ENCODE measurements around the gene PKNOX2. TPM values are rescaled to one million over a fixed set of nuclear protein-coding genes. Genes with fewer than 3 reads are reported as not detected.

Gene PKNOX2
- total and polyA plus RNA-seq, 7 donors: 0.23 to 4.7 (median 1.4) TPM

DNA sequence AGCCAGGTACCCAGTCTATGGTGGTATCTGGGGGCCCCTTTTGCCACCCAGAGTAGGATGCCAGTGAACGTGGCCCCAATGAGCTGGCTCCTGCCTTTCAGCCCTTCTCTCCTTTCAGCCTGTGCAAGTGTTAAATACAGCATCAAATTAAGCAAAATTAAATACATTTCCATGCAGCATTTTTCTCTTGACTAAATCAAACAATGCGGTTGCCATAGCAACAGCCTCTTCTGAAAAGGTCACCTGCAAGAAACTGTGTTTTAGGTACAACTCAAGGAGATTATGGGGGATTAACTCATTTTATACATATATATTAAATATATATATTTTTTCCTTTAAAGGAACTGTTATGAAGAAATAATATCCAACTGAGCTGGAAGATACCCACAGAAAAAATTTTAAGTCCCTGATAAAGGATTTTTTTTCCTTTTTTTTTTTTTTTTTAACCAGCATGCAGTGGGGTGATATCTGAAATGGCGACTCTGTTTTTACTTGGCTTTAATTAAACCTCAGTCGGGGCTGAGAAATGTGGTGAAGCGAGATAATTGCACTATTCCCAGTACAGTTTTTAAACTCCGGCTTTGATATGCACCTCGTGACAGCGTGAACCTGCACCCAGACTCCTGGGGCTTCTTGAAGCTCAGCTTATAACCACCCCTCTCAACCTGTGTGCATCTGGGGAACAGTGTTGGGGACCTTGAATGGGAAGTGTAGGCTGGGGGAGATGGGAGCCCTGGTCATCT, 115.3 kb downstream of the PKNOX2 start:
- H3K9me3 ChIP-seq: no peaks in the 10 kb centered on the region
- no peak overlapping the region for H3K27ac ChIP-seq
- intact Hi-C loops (cut with DNase I): no loop called here
- H3K4me3 ChIP-seq: no peak overlapping the region
- H3K4me1 ChIP-seq: no peaks in the 10 kb centered on the region
- 86 to 91% methylated on average over 8 of the region's 8 CpGs for WGBS, 2 donors
- TF ChIP-seq, protein P1, sequence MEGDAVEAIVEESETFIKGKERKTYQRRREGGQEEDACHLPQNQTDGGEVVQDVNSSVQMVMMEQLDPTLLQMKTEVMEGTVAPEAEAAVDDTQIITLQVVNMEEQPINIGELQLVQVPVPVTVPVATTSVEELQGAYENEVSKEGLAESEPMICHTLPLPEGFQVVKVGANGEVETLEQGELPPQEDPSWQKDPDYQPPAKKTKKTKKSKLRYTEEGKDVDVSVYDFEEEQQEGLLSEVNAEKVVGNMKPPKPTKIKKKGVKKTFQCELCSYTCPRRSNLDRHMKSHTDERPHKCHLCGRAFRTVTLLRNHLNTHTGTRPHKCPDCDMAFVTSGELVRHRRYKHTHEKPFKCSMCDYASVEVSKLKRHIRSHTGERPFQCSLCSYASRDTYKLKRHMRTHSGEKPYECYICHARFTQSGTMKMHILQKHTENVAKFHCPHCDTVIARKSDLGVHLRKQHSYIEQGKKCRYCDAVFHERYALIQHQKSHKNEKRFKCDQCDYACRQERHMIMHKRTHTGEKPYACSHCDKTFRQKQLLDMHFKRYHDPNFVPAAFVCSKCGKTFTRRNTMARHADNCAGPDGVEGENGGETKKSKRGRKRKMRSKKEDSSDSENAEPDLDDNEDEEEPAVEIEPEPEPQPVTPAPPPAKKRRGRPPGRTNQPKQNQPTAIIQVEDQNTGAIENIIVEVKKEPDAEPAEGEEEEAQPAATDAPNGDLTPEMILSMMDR (IDR thresholded peaks at IDR 0.05): no peak
- TF ChIP-seq EP300 (IDR thresholded peaks at IDR 0.05) (no peak), POLR2AphosphoS5 (IDR thresholded peaks at IDR 0.05) (no peak), POLR2A (IDR thresholded peaks at IDR 0.05) (no peak)
- no peak for DNase-seq
- no peaks in the 10 kb centered on the region for H3K27me3 ChIP-seq
- no peaks in the 10 kb centered on the region for H3K36me3 ChIP-seq

DNA sequence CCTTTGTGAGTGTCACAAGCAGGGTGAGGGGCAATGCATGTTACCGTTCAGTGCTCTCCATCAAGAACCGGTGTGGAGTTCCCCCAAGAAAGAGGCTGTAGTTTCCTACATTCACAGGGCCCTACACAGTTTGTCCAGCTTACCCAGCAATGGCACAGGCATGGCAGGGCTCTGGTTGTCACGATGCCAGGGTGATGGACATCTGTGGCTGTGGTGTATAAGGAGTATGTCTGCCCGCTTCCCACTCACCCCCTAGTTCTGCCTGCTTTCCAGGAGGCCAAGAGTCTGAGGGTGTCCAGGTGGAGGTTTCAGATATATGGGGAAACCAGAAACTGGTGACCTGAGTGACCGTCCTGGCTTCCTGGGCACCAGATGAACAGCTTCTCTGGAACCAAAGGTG, 116.1 kb downstream of the PKNOX2 start:
- Histone ChIP-seq H3K4me3 (no peak overlapping the region), H3K9me3 (no peaks in the 10 kb centered on the region), H3K36me3 (no peaks in the 10 kb centered on the region), H3K27me3 (no peaks in the 10 kb centered on the region), H3K27ac (no peak overlapping the region), H3K4me1 (no peaks in the 10 kb centered on the region)
- TF ChIP-seq POLR2A (IDR thresholded peaks at IDR 0.05) (no peak), POLR2AphosphoS5 (IDR thresholded peaks at IDR 0.05) (no peak), EP300 (IDR thresholded peaks at IDR 0.05) (no peak)
- TF ChIP-seq, protein P1 (IDR thresholded peaks at IDR 0.05): no peak
- intact Hi-C loops (cut with DNase I): no loop called here
- 78 to 83% methylated on average over 5 of the region's 5 CpGs for WGBS, 2 donors
- DNase-seq: no peak

DNA sequence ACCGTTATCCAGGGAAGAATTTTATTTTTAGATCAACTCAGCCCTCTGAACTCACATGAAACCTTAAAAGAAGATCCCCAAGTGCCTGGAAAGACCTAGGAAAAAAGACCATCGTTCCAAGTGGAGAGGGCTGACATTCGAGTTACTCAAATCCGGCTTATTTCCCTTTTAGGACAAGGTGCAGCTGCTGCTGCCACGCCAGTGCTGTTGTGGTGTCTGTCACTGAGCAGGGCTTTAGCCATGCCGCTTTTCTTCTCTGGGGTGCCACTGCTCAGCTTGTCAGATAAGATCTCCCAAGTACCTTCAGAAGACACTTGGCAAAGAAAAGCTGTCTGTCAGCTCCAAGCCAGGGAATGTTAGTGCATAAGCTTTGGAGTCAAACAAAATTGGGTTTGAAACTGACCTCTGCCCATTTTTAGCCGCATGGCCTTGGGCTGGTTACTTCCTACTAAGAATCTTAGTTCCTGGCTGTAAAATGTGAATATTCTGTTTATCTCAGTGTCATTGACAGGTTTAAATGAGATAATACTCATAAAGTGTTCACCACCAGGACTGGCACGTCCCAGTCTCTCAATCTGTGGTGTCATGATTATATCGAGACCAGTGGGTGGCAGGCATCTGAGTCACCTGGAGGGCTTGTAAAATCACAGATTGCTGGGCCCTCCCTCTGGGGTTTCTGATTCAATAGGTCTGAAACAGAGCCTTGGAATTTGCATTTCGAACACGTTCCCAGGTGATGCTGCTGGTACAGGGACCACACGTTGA, 117.5 kb downstream of the PKNOX2 start:
- H3K27me3 ChIP-seq: no peaks in the 10 kb centered on the region
- intact Hi-C loops (cut with DNase I): no loop called here
- DNase-seq: no peak
- no peak overlapping the region for H3K4me3 ChIP-seq
- no peaks in the 10 kb centered on the region for H3K36me3 ChIP-seq
- WGBS, 2 donors: 48 to 68% methylated on average over 12 of the region's 12 CpGs
- TF ChIP-seq POLR2A (IDR thresholded peaks at IDR 0.05) (no peak), POLR2AphosphoS5 (IDR thresholded peaks at IDR 0.05) (no peak), EP300 (IDR thresholded peaks at IDR 0.05) (no peak)
- TF ChIP-seq, protein P1 (IDR thresholded peaks at IDR 0.05): no peak
- no peak overlapping the region for H3K27ac ChIP-seq
- H3K4me1 ChIP-seq: no peaks in the 10 kb centered on the region
- no peaks in the 10 kb centered on the region for H3K9me3 ChIP-seq

DNA sequence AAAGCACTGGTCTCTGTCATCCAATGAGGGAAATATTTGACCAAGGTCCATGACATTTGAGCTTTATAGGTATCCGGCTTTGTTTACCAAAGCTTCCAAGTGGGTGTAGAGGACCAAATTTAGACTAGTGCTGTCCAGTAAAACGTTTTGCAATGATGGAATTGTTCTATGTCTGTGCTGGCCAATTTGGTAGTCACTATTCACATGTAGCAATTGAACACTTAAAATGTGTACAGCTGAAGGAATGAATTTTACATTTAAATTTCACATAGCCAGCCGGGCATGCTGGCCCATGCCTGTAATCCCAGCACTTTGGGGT, 118.0 kb downstream of the PKNOX2 start:
- DNase-seq: no peak
- no peak for TF ChIP-seq EP300 (IDR thresholded peaks at IDR 0.05)
- TF ChIP-seq, protein P1 (IDR thresholded peaks at IDR 0.05): no peak
- no peak for TF ChIP-seq POLR2AphosphoS5 (IDR thresholded peaks at IDR 0.05)
- no peak for TF ChIP-seq POLR2A (IDR thresholded peaks at IDR 0.05)
- intact Hi-C loops (cut with DNase I): no loop called here
- Histone ChIP-seq H3K4me3 (no peak overlapping the region), H3K4me1 (peaks cover 0 to 2% (median under 1%) of the 10 kb centered on the region in 4 donors), H3K36me3 (no peaks in the 10 kb centered on the region), H3K27ac (no peak overlapping the region), H3K27me3 (no peaks in the 10 kb centered on the region), H3K9me3 (no peaks in the 10 kb centered on the region)
- WGBS, 2 donors: 38 to 67% methylated on average over 3 of the region's 3 CpGs

Data from sigmoid colon (tissue), 7 donors.